ENCODE measurements around the gene ZMYM2. TPM values are rescaled to one million over a fixed set of nuclear protein-coding genes. Genes with fewer than 3 reads are reported as not detected.

The ZMYM2 gene
- 159 to 181 TPM (median 176 TPM) in 3 replicates for total RNA-seq (2021)
- percentile 96 among the genes with signal in this experiment for Bru-seq, nascent RNA
- long read RNA-seq, experiment 1, full-length matches to known transcripts: 74 of 421 reads
- long read RNA-seq, experiment 1, partial matches to known transcripts: 160 of 421 reads
- long read RNA-seq, experiment 1, other reads (novel, unspliced or antisense): 187 of 421 reads
- long read RNA-seq, experiment 2, partial matches to known transcripts: 42 of 132 reads
- long read RNA-seq, experiment 2, other reads (novel, unspliced or antisense): 90 of 132 reads
- long read RNA-seq, experiment 3, partial matches to known transcripts: 7 of 13 reads
- long read RNA-seq, experiment 3, other reads (novel, unspliced or antisense): 6 of 13 reads

DNA sequence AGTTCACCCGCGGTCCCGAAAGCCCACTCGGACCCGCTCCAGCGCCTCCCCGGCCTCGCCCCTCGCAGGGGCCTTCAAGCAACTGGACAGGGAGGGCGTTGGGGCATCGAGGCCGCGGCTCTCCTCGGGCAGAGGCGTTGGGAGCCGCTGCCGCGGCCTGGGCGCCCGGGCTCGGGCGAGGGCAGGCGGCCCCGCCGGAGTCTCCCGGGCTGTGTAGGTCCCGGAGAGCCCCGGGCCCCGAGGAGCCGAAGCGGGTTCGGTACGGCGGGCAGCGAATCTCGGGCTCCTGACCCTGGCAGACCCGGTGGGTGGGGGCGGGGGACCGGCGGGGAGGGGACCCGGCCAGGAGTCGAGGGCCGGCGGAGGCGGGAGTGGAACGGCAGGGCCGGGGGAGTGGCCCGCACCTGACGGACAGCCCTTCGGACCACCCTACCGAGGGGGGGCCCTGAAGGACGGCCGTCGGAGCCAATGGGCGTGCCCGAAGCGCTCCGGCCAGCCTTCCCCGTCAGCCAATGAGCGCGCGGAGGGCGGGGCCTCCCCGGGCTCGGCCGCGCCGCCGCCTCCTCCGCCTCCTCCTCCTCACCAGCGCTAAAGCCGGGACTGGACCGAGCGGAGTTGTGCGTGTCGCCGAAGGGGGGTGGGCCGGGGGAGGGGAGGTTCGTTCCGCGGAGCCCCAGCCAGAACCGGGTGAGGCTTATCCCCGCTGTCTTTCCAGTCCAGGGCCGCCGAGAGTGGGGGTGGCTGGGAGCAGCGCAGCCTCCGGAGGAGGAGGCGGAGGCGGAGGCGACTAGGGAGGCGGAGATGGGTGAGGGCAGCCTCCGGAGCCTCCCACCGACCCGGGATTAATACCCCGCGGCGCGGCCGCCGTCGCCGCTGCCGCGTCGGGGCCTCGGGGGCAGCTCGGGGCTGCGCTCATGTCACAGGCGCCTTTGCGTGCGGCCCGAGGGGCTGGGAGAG is at the start of gene ZMYM2:
Gene ZMYM2, plus strand, starts transcription at position 573 of the 957 bp plus-strand sequence. CDS start 34,346 bp downstream, outside the sequence.
- no peaks in the 10 kb centered on the region; the same call in 1 of the 2 replicates for H3K27me3 Mint-ChIP-seq (ENCODE audit: low read depth)
- H3K4me1 Mint-ChIP-seq: peaks cover 28% of the 10 kb centered on the region
- H3K9me3 Mint-ChIP-seq: peaks cover 8% of the 10 kb centered on the region; the same call in 1 of the 2 replicates
- ChIA-PET POLR2A (interaction anchor here (0.6 to 1.0 kb wide), 2 partner anchors 95 to 169 kb away, joined by 3 to 6 read pairs; partner anchors contain the start of gene ZMYM5), CTCF (interaction anchor here (1.1 kb wide), 1 partner anchor 31 kb away, joined by 3 read pairs; no protein-coding TSS in a partner anchor)
- H3K36me3 Mint-ChIP-seq: peaks cover 32% of the 10 kb centered on the region
- H3K4me3 Mint-ChIP-seq: peak within 1 kb of the TSS; percentile 96
- DNase-seq (ENCODE audit: low spot score): peak; percentile 99
- no peak for TF ChIP-seq RORB (CRISPR knock-in tag; IDR thresholded peaks at IDR 0.05)
- TF ChIP-seq, protein P1, sequence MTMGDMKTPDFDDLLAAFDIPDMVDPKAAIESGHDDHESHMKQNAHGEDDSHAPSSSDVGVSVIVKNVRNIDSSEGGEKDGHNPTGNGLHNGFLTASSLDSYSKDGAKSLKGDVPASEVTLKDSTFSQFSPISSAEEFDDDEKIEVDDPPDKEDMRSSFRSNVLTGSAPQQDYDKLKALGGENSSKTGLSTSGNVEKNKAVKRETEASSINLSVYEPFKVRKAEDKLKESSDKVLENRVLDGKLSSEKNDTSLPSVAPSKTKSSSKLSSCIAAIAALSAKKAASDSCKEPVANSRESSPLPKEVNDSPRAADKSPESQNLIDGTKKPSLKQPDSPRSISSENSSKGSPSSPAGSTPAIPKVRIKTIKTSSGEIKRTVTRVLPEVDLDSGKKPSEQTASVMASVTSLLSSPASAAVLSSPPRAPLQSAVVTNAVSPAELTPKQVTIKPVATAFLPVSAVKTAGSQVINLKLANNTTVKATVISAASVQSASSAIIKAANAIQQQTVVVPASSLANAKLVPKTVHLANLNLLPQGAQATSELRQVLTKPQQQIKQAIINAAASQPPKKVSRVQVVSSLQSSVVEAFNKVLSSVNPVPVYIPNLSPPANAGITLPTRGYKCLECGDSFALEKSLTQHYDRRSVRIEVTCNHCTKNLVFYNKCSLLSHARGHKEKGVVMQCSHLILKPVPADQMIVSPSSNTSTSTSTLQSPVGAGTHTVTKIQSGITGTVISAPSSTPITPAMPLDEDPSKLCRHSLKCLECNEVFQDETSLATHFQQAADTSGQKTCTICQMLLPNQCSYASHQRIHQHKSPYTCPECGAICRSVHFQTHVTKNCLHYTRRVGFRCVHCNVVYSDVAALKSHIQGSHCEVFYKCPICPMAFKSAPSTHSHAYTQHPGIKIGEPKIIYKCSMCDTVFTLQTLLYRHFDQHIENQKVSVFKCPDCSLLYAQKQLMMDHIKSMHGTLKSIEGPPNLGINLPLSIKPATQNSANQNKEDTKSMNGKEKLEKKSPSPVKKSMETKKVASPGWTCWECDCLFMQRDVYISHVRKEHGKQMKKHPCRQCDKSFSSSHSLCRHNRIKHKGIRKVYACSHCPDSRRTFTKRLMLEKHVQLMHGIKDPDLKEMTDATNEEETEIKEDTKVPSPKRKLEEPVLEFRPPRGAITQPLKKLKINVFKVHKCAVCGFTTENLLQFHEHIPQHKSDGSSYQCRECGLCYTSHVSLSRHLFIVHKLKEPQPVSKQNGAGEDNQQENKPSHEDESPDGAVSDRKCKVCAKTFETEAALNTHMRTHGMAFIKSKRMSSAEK (CRISPR knock-in tag; IDR thresholded peaks at IDR 0.05; ENCODE audit: borderline replicate concordance): no peak
- TF ChIP-seq, protein P2, sequence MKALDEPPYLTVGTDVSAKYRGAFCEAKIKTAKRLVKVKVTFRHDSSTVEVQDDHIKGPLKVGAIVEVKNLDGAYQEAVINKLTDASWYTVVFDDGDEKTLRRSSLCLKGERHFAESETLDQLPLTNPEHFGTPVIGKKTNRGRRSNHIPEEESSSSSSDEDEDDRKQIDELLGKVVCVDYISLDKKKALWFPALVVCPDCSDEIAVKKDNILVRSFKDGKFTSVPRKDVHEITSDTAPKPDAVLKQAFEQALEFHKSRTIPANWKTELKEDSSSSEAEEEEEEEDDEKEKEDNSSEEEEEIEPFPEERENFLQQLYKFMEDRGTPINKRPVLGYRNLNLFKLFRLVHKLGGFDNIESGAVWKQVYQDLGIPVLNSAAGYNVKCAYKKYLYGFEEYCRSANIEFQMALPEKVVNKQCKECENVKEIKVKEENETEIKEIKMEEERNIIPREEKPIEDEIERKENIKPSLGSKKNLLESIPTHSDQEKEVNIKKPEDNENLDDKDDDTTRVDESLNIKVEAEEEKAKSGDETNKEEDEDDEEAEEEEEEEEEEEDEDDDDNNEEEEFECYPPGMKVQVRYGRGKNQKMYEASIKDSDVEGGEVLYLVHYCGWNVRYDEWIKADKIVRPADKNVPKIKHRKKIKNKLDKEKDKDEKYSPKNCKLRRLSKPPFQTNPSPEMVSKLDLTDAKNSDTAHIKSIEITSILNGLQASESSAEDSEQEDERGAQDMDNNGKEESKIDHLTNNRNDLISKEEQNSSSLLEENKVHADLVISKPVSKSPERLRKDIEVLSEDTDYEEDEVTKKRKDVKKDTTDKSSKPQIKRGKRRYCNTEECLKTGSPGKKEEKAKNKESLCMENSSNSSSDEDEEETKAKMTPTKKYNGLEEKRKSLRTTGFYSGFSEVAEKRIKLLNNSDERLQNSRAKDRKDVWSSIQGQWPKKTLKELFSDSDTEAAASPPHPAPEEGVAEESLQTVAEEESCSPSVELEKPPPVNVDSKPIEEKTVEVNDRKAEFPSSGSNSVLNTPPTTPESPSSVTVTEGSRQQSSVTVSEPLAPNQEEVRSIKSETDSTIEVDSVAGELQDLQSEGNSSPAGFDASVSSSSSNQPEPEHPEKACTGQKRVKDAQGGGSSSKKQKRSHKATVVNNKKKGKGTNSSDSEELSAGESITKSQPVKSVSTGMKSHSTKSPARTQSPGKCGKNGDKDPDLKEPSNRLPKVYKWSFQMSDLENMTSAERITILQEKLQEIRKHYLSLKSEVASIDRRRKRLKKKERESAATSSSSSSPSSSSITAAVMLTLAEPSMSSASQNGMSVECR (CRISPR knock-in tag; IDR thresholded peaks at IDR 0.05; ENCODE audit: borderline replicate concordance): peak; percentile 45; the same call in 1 of the 2 replicates
- no peak for TF ChIP-seq FOXJ3 (CRISPR knock-in tag; IDR thresholded peaks at IDR 0.05; ENCODE audit: borderline replicate concordance)
- TF ChIP-seq, protein P3, sequence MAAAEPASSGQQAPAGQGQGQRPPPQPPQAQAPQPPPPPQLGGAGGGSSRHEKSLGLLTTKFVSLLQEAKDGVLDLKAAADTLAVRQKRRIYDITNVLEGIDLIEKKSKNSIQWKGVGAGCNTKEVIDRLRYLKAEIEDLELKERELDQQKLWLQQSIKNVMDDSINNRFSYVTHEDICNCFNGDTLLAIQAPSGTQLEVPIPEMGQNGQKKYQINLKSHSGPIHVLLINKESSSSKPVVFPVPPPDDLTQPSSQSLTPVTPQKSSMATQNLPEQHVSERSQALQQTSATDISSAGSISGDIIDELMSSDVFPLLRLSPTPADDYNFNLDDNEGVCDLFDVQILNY (CRISPR knock-in tag; IDR thresholded peaks at IDR 0.05): 0 out of 2 replicates have a peak, but pooled peaks have one; percentile 26
- TF ChIP-seq, protein P4, sequence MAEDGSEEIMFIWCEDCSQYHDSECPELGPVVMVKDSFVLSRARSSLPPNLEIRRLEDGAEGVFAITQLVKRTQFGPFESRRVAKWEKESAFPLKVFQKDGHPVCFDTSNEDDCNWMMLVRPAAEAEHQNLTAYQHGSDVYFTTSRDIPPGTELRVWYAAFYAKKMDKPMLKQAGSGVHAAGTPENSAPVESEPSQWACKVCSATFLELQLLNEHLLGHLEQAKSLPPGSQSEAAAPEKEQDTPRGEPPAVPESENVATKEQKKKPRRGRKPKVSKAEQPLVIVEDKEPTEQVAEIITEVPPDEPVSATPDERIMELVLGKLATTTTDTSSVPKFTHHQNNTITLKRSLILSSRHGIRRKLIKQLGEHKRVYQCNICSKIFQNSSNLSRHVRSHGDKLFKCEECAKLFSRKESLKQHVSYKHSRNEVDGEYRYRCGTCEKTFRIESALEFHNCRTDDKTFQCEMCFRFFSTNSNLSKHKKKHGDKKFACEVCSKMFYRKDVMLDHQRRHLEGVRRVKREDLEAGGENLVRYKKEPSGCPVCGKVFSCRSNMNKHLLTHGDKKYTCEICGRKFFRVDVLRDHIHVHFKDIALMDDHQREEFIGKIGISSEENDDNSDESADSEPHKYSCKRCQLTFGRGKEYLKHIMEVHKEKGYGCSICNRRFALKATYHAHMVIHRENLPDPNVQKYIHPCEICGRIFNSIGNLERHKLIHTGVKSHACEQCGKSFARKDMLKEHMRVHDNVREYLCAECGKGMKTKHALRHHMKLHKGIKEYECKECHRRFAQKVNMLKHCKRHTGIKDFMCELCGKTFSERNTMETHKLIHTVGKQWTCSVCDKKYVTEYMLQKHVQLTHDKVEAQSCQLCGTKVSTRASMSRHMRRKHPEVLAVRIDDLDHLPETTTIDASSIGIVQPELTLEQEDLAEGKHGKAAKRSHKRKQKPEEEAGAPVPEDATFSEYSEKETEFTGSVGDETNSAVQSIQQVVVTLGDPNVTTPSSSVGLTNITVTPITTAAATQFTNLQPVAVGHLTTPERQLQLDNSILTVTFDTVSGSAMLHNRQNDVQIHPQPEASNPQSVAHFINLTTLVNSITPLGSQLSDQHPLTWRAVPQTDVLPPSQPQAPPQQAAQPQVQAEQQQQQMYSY (CRISPR knock-in tag; IDR thresholded peaks at IDR 0.05): peak; percentile 84
- TF ChIP-seq SP1 (CRISPR knock-in tag; conservative IDR thresholded peaks at IDR 0.05): peak; percentile 90
- TF ChIP-seq JUN (CRISPR knock-in tag; IDR thresholded peaks at IDR 0.05): no peak
- no peak for TF ChIP-seq SMAD3 (CRISPR knock-in tag; IDR thresholded peaks at IDR 0.05; ENCODE audit: borderline replicate concordance)
- peak; percentile 98 for TF ChIP-seq NFYB (CRISPR knock-in tag; conservative IDR thresholded peaks at IDR 0.05; ENCODE audit: low read depth)
- TF ChIP-seq TEAD1 (CRISPR knock-in tag; IDR thresholded peaks at IDR 0.05): peak; percentile 28; the same call in 1 of the 2 replicates
- H3K27ac Mint-ChIP-seq: peak within 1 kb of the TSS; percentile 95
- peak; percentile 93 for ATAC-seq
